Thoracic aorta (tissue), 2 donors: ENCODE data around the gene SELENOV. TPM values are rescaled to one million over a fixed set of nuclear protein-coding genes. Genes with fewer than 3 reads are reported as not detected.

Source experiments
- ATAC-seq: fragments of 150-250 bp; one replicate; pipeline ENCODE4 v1.8.0; 2017; ENCODE audit warnings: low read depth; ENCODE audit not compliant: insufficient number of reproducible peaks, low FRiP score
- DNase-seq: peaks from one replicate; pipeline ENCODE4 v3.0.0-alpha.2; 2020; ENCODE audit warnings: low spot score
- H3K27ac ChIP-seq, 2 donors: fragments of 200-600 bp; sonication (generic); 1 replicate in 1 of 2; 2 replicates in 1 of 2; pipeline ENCODE4 v1.5.1; 2016; ENCODE audit warnings: mild to moderate bottlenecking in 2 of 2, moderate library complexity in 2 of 2
- H3K27me3 ChIP-seq: fragments of 200-600 bp; sonication (generic); replicated peaks from 2 replicates; pipeline ENCODE4 v1.6.0; 2016; ENCODE audit warnings: mild to moderate bottlenecking; ENCODE audit not compliant: insufficient read depth
- H3K36me3 ChIP-seq: fragments of 200-600 bp; sonication (generic); one replicate; pipeline ENCODE4 v1.5.1; 2016
- H3K4me1 ChIP-seq, 2 donors: fragments of 200-600 bp; sonication (generic); 1 replicate in 1 of 2; 2 replicates in 1 of 2; pipeline versions ENCODE4 v1.5.1 to v1.6.0; 2016; ENCODE audit warnings: low read depth in 2 of 2, mild to moderate bottlenecking in 1 of 2; ENCODE audit not compliant: control insufficient read depth in 1 of 2
- H3K4me3 ChIP-seq: fragments of 200-600 bp; sonication (generic); 2 replicates; pipeline ENCODE4 v1.5.1; 2016; ENCODE audit warnings: mild to moderate bottlenecking
- H3K9me3 ChIP-seq: fragments of 200-600 bp; sonication (generic); 2 replicates; pipeline ENCODE4 v1.5.1; 2016
- CTCF ChIP-seq: fragments of 200-600 bp; sonication (generic); IDR thresholded peaks from one replicate; pipeline ENCODE4 v1.5.1; 2019; ENCODE audit warnings: antibody characterized with exemption
- total RNA-seq, 2 donors: library from RNA; depleted of rRNA; stranded (reverse); fragments of >200 nt; gene quantifications; one replicate each; pipeline versions ENCODE4 v1.1.0 to v1.2.3, GENCODE V29; 2016

SELENOV gene
- total RNA-seq, 2 donors from 2014 or later, result not detected

GRCh38 chr19:39550197-39550596, 35.3 kb downstream of the SELENOV start:
- Histone ChIP-seq H3K27me3 (no peaks in the 10 kb centered on the region), H3K36me3 (no peaks in the 10 kb centered on the region), H3K9me3 (no peaks in the 10 kb centered on the region), H3K27ac (no peak overlapping the region), H3K4me3 (no peak overlapping the region), H3K4me1 (no peaks in the 10 kb centered on the region)
- DNase-seq (no peak), ATAC-seq (no peak)
- TF ChIP-seq CTCF, result no peak

GRCh38 chr19:39553082-39553652, 38.2 kb downstream of the SELENOV start:
- H3K9me3 ChIP-seq, result no peaks in the 10 kb centered on the region
- H3K27ac ChIP-seq, result no peak overlapping the region
- H3K4me3 ChIP-seq, result no peak overlapping the region
- no peak for TF ChIP-seq CTCF
- DNase-seq, result no peak
- H3K36me3 ChIP-seq, result no peaks in the 10 kb centered on the region
- H3K4me1 ChIP-seq, result no peaks in the 10 kb centered on the region
- no peak for ATAC-seq
- H3K27me3 ChIP-seq, result no peaks in the 10 kb centered on the region

DNA sequence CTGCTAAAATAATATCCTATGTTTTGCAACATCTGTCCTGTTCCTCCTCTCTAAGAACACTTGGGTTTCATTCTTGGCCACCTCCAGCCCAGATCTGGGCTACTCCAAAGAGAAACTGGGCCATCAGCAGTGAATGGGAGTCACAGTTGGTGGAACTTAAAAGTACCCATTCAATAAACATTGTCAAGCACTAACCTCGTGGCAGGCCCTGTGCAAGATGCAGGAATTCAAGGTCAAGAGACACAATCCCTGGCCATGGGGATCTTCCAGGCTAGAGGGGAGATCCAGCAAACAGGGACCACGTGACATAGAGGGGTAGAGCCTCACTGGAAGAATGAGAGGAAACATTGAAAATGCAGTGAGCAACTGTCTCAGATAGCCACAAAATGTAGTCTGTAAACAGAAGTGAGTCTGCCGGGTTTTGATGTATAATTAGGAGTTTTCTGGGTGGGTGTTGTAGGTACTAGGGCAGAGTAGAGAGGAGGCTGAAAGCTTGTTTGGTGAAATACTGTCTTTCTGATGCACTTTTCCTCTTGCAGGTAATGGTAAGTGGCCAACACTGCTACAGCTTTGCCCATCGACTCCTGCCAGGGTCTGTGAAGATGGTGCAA, 39.9 kb downstream of the SELENOV start:
- no peaks in the 10 kb centered on the region for H3K27me3 ChIP-seq
- DNase-seq, result no peak
- H3K36me3 ChIP-seq, result no peaks in the 10 kb centered on the region
- no peak overlapping the region for H3K4me3 ChIP-seq
- TF ChIP-seq CTCF, result no peak
- no peaks in the 10 kb centered on the region for H3K9me3 ChIP-seq
- no peak overlapping the region for H3K27ac ChIP-seq
- no peak for ATAC-seq
- no peaks in the 10 kb centered on the region for H3K4me1 ChIP-seq

- H3K4me1 ChIP-seq, result no peaks in the 10 kb centered on the region
- no peak for DNase-seq
Observed at GRCh38 chr19:39555883-39556282, 40.9 kb downstream of the SELENOV start.

More at GRCh38 chr19:39555883-39556282, 40.9 kb downstream of the SELENOV start:
- Histone ChIP-seq H3K9me3 (no peaks in the 10 kb centered on the region), H3K36me3 (no peaks in the 10 kb centered on the region), H3K4me3 (no peak overlapping the region), H3K27me3 (no peaks in the 10 kb centered on the region), H3K27ac (no peak overlapping the region)
- ATAC-seq, result no peak
- no peak for TF ChIP-seq CTCF
